SH-SY5Y (cell line): ENCODE data around the gene LRIG2.

ENCODE experiments used
- GATA2 ChIP-seq: IDR thresholded peaks from 2 replicates; pipeline ENCODE4 v1.6.1; 2011; ENCODE audit warnings: mild to moderate bottlenecking, low read depth, low read length
- GATA3 ChIP-seq: IDR thresholded peaks from 2 replicates; pipeline ENCODE4 v1.6.1; 2011; ENCODE audit warnings: low read depth, mild to moderate bottlenecking, low read length, moderate library complexity

GRCh38 chr1:113036639-113037321, 36.2 kb upstream of the LRIG2 start:
- TF ChIP-seq GATA2 (no peak), GATA3 (no peak)
